H1 (cell line): ENCODE data around the gene ZBTB44. TPM values are rescaled to one million over a fixed set of nuclear protein-coding genes. Genes with fewer than 3 reads are reported as not detected.

Experiments
- CTCF ChIA-PET: fragments of 300-600 bp; sonication (Branson Sonifier 250); formaldehyde crosslinking; loops from one replicate; lab custom pipeline; 2021; ENCODE audit not compliant: partially characterized antibody; lab: Charles Lee
- POLR2A ChIA-PET: fragments of 300-600 bp; sonication (Branson Sonifier 250); formaldehyde crosslinking; loops from one replicate; lab custom pipeline; 2021; ENCODE audit warnings: inconsistent platforms; ENCODE audit not compliant: partially characterized antibody; lab: Charles Lee
- DNase-seq, 2 experiments: peaks; one replicate each; pipeline versions ENCODE4 v3.0.0 to v3.0.0-alpha.2; 2010 to 2022; ENCODE audit warnings: low spot score in 2 of 2, low read depth in 1 of 2, mixed read lengths in 1 of 2
- FAIRE-seq: peaks from 2 replicates; lab custom pipeline; 2011; peaks lifted over from hg19 to GRCh38; lab: Jason Lieb, UNC
- H2AFZ ChIP-seq: 2 replicates; pipeline ENCODE4 v1.8.1; 2012; ENCODE audit warnings: low read length, inconsistent platforms
- H2AK5ac ChIP-seq: 2 replicates; pipeline ENCODE4 v1.6.1; 2013; ENCODE audit warnings: low read depth, low read length
- H2BK120ac ChIP-seq: replicated peaks from 2 replicates; pipeline ENCODE3; 2013; ENCODE audit warnings: low read depth, low read length, inconsistent platforms
- H2BK12ac ChIP-seq: 2 replicates; pipeline ENCODE4 v1.6.1; 2013; ENCODE audit warnings: low read depth, low read length
- H2BK15ac ChIP-seq: 2 replicates; pipeline ENCODE4 v1.6.1; 2013; ENCODE audit warnings: low read length
- H2BK20ac ChIP-seq: 2 replicates; pipeline ENCODE4 v1.6.1; 2013; ENCODE audit warnings: low read length
- H2BK5ac ChIP-seq: 2 replicates; pipeline ENCODE4 v1.6.1; 2013; ENCODE audit warnings: low read depth, low read length
- H3K14ac ChIP-seq: 2 replicates; pipeline ENCODE4 v1.6.1; 2013; ENCODE audit warnings: inconsistent platforms; ENCODE audit not compliant: insufficient read length
- H3K18ac ChIP-seq: 2 replicates; pipeline ENCODE4 v1.6.1; 2013; ENCODE audit warnings: low read length; ENCODE audit errors: extremely low read depth
- H3K23ac ChIP-seq: 2 replicates; pipeline ENCODE4 v1.6.1; 2013; ENCODE audit warnings: inconsistent platforms; ENCODE audit not compliant: insufficient read length
- H3K23me2 ChIP-seq: 2 replicates; pipeline ENCODE4 v1.6.1; 2013; ENCODE audit warnings: low read depth, low read length
- H3K27ac ChIP-seq: 2 replicates; pipeline ENCODE4 v1.6.1; 2011; ENCODE audit warnings: low read depth, low read length, inconsistent platforms
- H3K27me3 ChIP-seq, 4 experiments: replicated peaks in 1 of 4; 1 replicate in 1 of 4; 2 replicates in 3 of 4; pipeline versions ENCODE4 v1.6.1 to v1.8.1; 2011 to 2013; ENCODE audit warnings: low read length in 3 of 4, mild to moderate bottlenecking in 3 of 4, inconsistent platforms in 2 of 4, mixed read lengths in 2 of 4, moderate library complexity in 1 of 4; ENCODE audit not compliant: control insufficient read depth in 3 of 4, insufficient read depth in 3 of 4; ENCODE audit errors: extremely low read depth in 1 of 4
- H3K36me3 ChIP-seq, 4 experiments: 2 replicates each; pipeline versions ENCODE4 v1.6.1 to v1.8.1; 2011 to 2013; ENCODE audit warnings: mild to moderate bottlenecking in 4 of 4, low read length in 3 of 4, moderate library complexity in 2 of 4, control low read depth in 1 of 4, inconsistent platforms in 1 of 4; ENCODE audit not compliant: insufficient read depth in 4 of 4, control insufficient read depth in 2 of 4
- H3K4ac ChIP-seq: replicated peaks from 2 replicates; pipeline ENCODE3; 2013; ENCODE audit warnings: low read length, low read depth, mixed read lengths, inconsistent platforms; ENCODE audit not compliant: insufficient read length
- H3K4me1 ChIP-seq, 4 experiments: replicated peaks in 1 of 4; 1 replicate in 1 of 4; 2 replicates in 3 of 4; pipeline versions ENCODE4 v1.6.1 to v1.8.1; 2011 to 2013; ENCODE audit warnings: low read length in 3 of 4, inconsistent platforms in 2 of 4, mixed read lengths in 1 of 4; ENCODE audit not compliant: insufficient read depth in 4 of 4, control insufficient read depth in 3 of 4
- H3K4me2 ChIP-seq, 2 experiments: 2 replicates each; pipeline versions ENCODE4 v1.6.1 to v1.8.1; 2011 to 2013; ENCODE audit warnings: low read depth in 2 of 2, low read length in 2 of 2, control low read depth in 1 of 2, inconsistent platforms in 1 of 2, mild to moderate bottlenecking in 1 of 2; ENCODE audit not compliant: insufficient read depth in 1 of 2
- H3K4me3 ChIP-seq, 4 experiments: fragments of 200-600, 300-600 bp in 1 of 4; sonication (generic), shearing (Covaris generic), sonication (Bioruptor Twin) in 1 of 4; 2 replicates each; pipeline versions ENCODE4 v1.5.1 to v1.8.1; 2011 to 2016; ENCODE audit warnings: low read length in 4 of 4, low read depth in 3 of 4, control low read depth in 2 of 4, inconsistent platforms in 2 of 4, mild to moderate bottlenecking in 2 of 4, mixed read lengths in 1 of 4, moderate library complexity in 1 of 4; ENCODE audit not compliant: insufficient read depth in 2 of 4; ENCODE audit errors: extremely low read depth in 1 of 4
- H3K56ac ChIP-seq: replicated peaks from 2 replicates; pipeline ENCODE3; 2013; ENCODE audit warnings: low read depth, mild to moderate bottlenecking, mixed read lengths, low read length, inconsistent platforms; ENCODE audit not compliant: insufficient read length
- H3K79me1 ChIP-seq: 2 replicates; pipeline ENCODE4 v1.6.1; 2013; ENCODE audit warnings: low read depth, low read length, control low read depth
- H3K79me2 ChIP-seq, 2 experiments: 2 replicates each; pipeline versions ENCODE4 v1.6.1 to v1.8.1; 2012 to 2013; ENCODE audit warnings: low read length in 2 of 2, mild to moderate bottlenecking in 2 of 2, inconsistent platforms in 1 of 2; ENCODE audit not compliant: insufficient read depth in 2 of 2, control insufficient read depth in 1 of 2
- H3K9ac ChIP-seq, 4 experiments: replicated peaks in 1 of 4; 1 replicate in 1 of 4; 2 replicates in 3 of 4; pipeline versions ENCODE4 v1.6.1 to v1.8.1; 2011 to 2013; ENCODE audit warnings: low read depth in 3 of 4, low read length in 3 of 4, control low read depth in 2 of 4, mild to moderate bottlenecking in 2 of 4, moderate library complexity in 2 of 4, inconsistent platforms in 1 of 4; ENCODE audit errors: extremely low read depth in 1 of 4
- H3K9me3 ChIP-seq, 2 experiments: 2 replicates each; pipeline versions ENCODE4 v1.6.1 to v1.8.1; 2012 to 2013; ENCODE audit warnings: mild to moderate bottlenecking in 2 of 2, moderate library complexity in 2 of 2, control low read depth in 1 of 2, inconsistent platforms in 1 of 2, low read depth in 1 of 2, low read length in 1 of 2, mixed read lengths in 1 of 2; ENCODE audit not compliant: insufficient read depth in 2 of 2
- H4K20me1 ChIP-seq, 2 experiments: replicated peaks in 1 of 2; 2 replicates each; pipeline versions ENCODE3 to v1.8.1; 2011 to 2013; ENCODE audit warnings: inconsistent platforms in 2 of 2, low read length in 2 of 2, mild to moderate bottlenecking in 1 of 2; ENCODE audit not compliant: insufficient read depth in 2 of 2, control insufficient read depth in 1 of 2
- H4K5ac ChIP-seq: 2 replicates; pipeline ENCODE4 v1.6.1; 2013; ENCODE audit warnings: low read length, low read depth, mixed read lengths, inconsistent platforms; ENCODE audit not compliant: insufficient read length
- H4K8ac ChIP-seq: 2 replicates; pipeline ENCODE4 v1.8.0; 2013; ENCODE audit warnings: mild to moderate bottlenecking, moderate library complexity, low read length, inconsistent platforms; ENCODE audit not compliant: insufficient read depth; ENCODE audit errors: extremely low read depth
- H4K91ac ChIP-seq: replicated peaks from 2 replicates; pipeline ENCODE3; 2013; ENCODE audit warnings: low read length, mixed read lengths, inconsistent platforms; ENCODE audit not compliant: insufficient read length
- FOSL1 ChIP-seq: IDR thresholded peaks from 2 replicates; pipeline ENCODE4 v1.6.1; 2011; ENCODE audit warnings: mild to moderate bottlenecking, low read depth, low read length, moderate library complexity; ENCODE audit not compliant: insufficient read depth
- KDM5A ChIP-seq: fragments of 200-600 bp; IDR thresholded peaks from 2 replicates; pipeline ENCODE4 v1.7.1; 2012; ENCODE audit warnings: mild to moderate bottlenecking, low read length, inconsistent platforms, mixed read lengths
- RNF2 ChIP-seq: fragments of 200-900, 300-1000 bp; sonication (generic); IDR thresholded peaks from 2 replicates; pipeline ENCODE4 v1.7.1; 2016; ENCODE audit warnings: borderline replicate concordance, low read depth, mild to moderate bottlenecking, antibody characterized with exemption, low read length; ENCODE audit not compliant: poor library complexity, severe bottlenecking; ENCODE audit errors: missing control alignments
- RXRA ChIP-seq: IDR thresholded peaks from 2 replicates; pipeline ENCODE4 v1.6.1; 2011; ENCODE audit warnings: low read depth, mild to moderate bottlenecking, low read length, moderate library complexity; ENCODE audit not compliant: insufficient read depth
- SIX5 ChIP-seq: IDR thresholded peaks from 2 replicates; pipeline ENCODE4 v1.6.1; 2011; ENCODE audit warnings: mild to moderate bottlenecking, low read depth, low read length
- YY1 ChIP-seq: IDR thresholded peaks from 2 replicates; pipeline ENCODE4 v1.6.1; 2011; ENCODE audit warnings: low read depth, mild to moderate bottlenecking, low read length
- WGBS, 2 experiments: shearing (Covaris generic) in 1 of 2; methylation state at CpG; one replicate each; pipeline versions ENCODE4 v1.1.6 to v1.1.7; 2013 to 2015; ENCODE audit warnings: low lambda C conversion rate in 2 of 2, mixed read lengths in 2 of 2, inconsistent platforms in 1 of 2, low coverage in 1 of 2, missing lambda C conversion rate in 1 of 2; ENCODE audit not compliant: insufficient replicate concordance in 2 of 2, insufficient coverage in 1 of 2, insufficient read length in 1 of 2; ENCODE audit errors: extremely low coverage in 1 of 2, missing lambda C conversion rate in 1 of 2; 5-methylcytosine and 5-hydroxymethylcytosine counted together
- polyA plus RNA-seq, 7 experiments: library from polyadenylated mRNA; depleted of rRNA in 3 of 7; stranded (reverse) in 5 of 7; unstranded in 2 of 7; fragments of >200 nt in 5 of 7; fragments of 200-250 nt in 2 of 7; gene quantifications; 1 replicate in 5 of 7; 2 replicates in 1 of 7; 4 replicates in 1 of 7; pipeline versions ENCODE4 v1.2.1 to v1.2.3, GENCODE V29; 2011 to 2013; ENCODE audit warnings: missing spikeins in 2 of 7, mixed read lengths in 2 of 7
- total RNA-seq: library from RNA; stranded (reverse); fragmentation: NEBNext Ultra II Directional; extraction: Animal tissue kit (Norgen Biotek cat#: 25700); gene quantifications from 2 replicates; pipeline ENCODE4 v1.2.1, GENCODE V29; 2021

Gene ZBTB44
- total and polyA plus RNA-seq, 2 of the 8 experiments (the other 6 are each of a cell fraction or from before 2014, with no cell fraction given), result 37.2 to 158 TPM

- no peak for DNase-seq
- Histone ChIP-seq H4K20me1 (peaks cover 0 to 2% of the 10 kb centered on the region in 2 experiments), H3K9me3 (no peaks in the 10 kb centered on the region), H3K18ac (no peak overlapping the region), H4K5ac (no peak overlapping the region), H3K23ac (no peak overlapping the region), H3K27me3 (no peaks in the 10 kb centered on the region), H3K14ac (no peak overlapping the region), H2BK15ac (no peak overlapping the region), H2BK5ac (no peak overlapping the region), H3K4me3 (no peak overlapping the region), H3K79me2 (no peaks in the 10 kb centered on the region), H2AK5ac (no peak overlapping the region), H4K91ac (no peak overlapping the region), H3K27ac (no peak overlapping the region), H2BK12ac (no peak overlapping the region), H2BK20ac (no peak overlapping the region), H3K79me1 (no peaks in the 10 kb centered on the region), H2AFZ (no peak overlapping the region), H3K9ac (no peak overlapping the region), H3K36me3 (no peaks in the 10 kb centered on the region; a peak in 1 of 8 replicates), H3K4me2 (no peak overlapping the region), H3K56ac (no peak overlapping the region), H3K4ac (no peak overlapping the region), H4K8ac (no peak overlapping the region), H2BK120ac (no peak overlapping the region), H3K23me2 (no peaks in the 10 kb centered on the region; the same call in 1 of the 2 replicates), H3K4me1 (no peaks in the 10 kb centered on the region)
- 93% methylated on average over 7 of the region's 7 CpGs; no CpG with 5 or more reads in 1 of the 2 experiments for WGBS, 2 experiments
- no peak for TF ChIP-seq RNF2
- TF ChIP-seq RXRA, result no peak
- TF ChIP-seq FOSL1, result no peak
- TF ChIP-seq SIX5, result no peak
- TF ChIP-seq YY1, result no peak
- no peak for TF ChIP-seq KDM5A
- ChIA-PET CTCF (interaction anchor here (0.9 to 1.7 kb wide), 4 partner anchors 9 to 669 kb away, joined by 3 to 7 read pairs (median 4); no protein-coding TSS in a partner anchor), POLR2A (interaction anchor here (0.6 to 1.0 kb wide), 2 partner anchors 9 to 24 kb away, joined by 3 read pairs; no protein-coding TSS in a partner anchor)
- FAIRE-seq, result no peak
These were observed 113.7 kb downstream of the ZBTB44 start for GRCh38 chr11:130201026-130201425.
